Measurements from ENCODE around the gene TXNDC11. TPM values are rescaled to one million over a fixed set of nuclear protein-coding genes. Genes with fewer than 3 reads are reported as not detected.

The TXNDC11 gene
- total RNA-seq, 1 donor from 2014 or later, result 29.0 TPM

DNA sequence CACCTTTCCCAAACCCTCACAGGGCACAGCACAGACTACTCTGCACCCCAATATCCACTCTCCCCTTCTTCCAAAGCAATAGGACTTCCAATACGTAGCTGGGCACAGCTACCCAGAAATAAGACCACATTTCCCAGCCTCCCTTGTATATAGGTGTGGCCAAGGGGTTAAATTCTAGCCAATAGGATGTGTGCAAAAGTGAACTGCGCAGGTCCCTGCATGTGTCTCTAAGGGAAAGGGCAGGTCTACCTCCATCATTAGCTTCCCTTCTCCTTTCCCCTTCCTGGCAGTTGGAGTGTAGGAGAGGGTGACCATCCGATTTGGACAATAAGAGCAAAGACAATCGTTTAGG is 99.9 kb downstream of the TXNDC11 start:
- Histone ChIP-seq H3K27me3 (ENCODE audit: insufficient read depth, low read length) (no peaks in the 10 kb centered on the region), H3K79me2 (ENCODE audit: insufficient read depth, low read length) (no peaks in the 10 kb centered on the region), H3K9ac (ENCODE audit: low read length) (no peak overlapping the region), H3K36me3 (ENCODE audit: insufficient read depth, low read length) (no peaks in the 10 kb centered on the region), H3K9me3 (ENCODE audit: insufficient read depth, low read depth, low read length) (no peaks in the 10 kb centered on the region), H3K4me1 (ENCODE audit: insufficient read depth, low read length) (peaks cover 17% of the 10 kb centered on the region), H2AFZ (ENCODE audit: low read depth, low read length) (no peak overlapping the region), H3K27ac (ENCODE audit: low read depth, low read length) (no peak overlapping the region), H3K4me2 (ENCODE audit: low read length) (no peak overlapping the region), H3K4me3 (ENCODE audit: insufficient read depth, low read depth, low read length) (no peak overlapping the region), H4K20me1 (ENCODE audit: insufficient read depth, low read length) (no peaks in the 10 kb centered on the region)
- DNase-seq (ENCODE audit: low read depth), result no peak
- H3K9me3 Mint-ChIP-seq (ENCODE audit: unreplicated experiment), result no peaks in the 10 kb centered on the region
- peaks cover 10% of the 10 kb centered on the region for H3K4me1 Mint-ChIP-seq (ENCODE audit: low read depth, unreplicated experiment)
- peaks cover 4% of the 10 kb centered on the region for H3K27me3 Mint-ChIP-seq (ENCODE audit: low read depth, unreplicated experiment)
- TF ChIP-seq EZH2 (IDR thresholded peaks at IDR 0.05; ENCODE audit: insufficient read depth, low read length), result no peak
- TF ChIP-seq, protein P1, sequence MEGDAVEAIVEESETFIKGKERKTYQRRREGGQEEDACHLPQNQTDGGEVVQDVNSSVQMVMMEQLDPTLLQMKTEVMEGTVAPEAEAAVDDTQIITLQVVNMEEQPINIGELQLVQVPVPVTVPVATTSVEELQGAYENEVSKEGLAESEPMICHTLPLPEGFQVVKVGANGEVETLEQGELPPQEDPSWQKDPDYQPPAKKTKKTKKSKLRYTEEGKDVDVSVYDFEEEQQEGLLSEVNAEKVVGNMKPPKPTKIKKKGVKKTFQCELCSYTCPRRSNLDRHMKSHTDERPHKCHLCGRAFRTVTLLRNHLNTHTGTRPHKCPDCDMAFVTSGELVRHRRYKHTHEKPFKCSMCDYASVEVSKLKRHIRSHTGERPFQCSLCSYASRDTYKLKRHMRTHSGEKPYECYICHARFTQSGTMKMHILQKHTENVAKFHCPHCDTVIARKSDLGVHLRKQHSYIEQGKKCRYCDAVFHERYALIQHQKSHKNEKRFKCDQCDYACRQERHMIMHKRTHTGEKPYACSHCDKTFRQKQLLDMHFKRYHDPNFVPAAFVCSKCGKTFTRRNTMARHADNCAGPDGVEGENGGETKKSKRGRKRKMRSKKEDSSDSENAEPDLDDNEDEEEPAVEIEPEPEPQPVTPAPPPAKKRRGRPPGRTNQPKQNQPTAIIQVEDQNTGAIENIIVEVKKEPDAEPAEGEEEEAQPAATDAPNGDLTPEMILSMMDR (IDR thresholded peaks at IDR 0.05; ENCODE audit: insufficient read depth, low read depth, low read length), result no peak
- no peak for FAIRE-seq
- no peaks in the 10 kb centered on the region for H3K36me3 Mint-ChIP-seq (ENCODE audit: low read depth, unreplicated experiment)
- H3K27ac Mint-ChIP-seq (ENCODE audit: unreplicated experiment), result no peak overlapping the region
- no peak overlapping the region for H3K4me3 Mint-ChIP-seq (ENCODE audit: unreplicated experiment)

DNA sequence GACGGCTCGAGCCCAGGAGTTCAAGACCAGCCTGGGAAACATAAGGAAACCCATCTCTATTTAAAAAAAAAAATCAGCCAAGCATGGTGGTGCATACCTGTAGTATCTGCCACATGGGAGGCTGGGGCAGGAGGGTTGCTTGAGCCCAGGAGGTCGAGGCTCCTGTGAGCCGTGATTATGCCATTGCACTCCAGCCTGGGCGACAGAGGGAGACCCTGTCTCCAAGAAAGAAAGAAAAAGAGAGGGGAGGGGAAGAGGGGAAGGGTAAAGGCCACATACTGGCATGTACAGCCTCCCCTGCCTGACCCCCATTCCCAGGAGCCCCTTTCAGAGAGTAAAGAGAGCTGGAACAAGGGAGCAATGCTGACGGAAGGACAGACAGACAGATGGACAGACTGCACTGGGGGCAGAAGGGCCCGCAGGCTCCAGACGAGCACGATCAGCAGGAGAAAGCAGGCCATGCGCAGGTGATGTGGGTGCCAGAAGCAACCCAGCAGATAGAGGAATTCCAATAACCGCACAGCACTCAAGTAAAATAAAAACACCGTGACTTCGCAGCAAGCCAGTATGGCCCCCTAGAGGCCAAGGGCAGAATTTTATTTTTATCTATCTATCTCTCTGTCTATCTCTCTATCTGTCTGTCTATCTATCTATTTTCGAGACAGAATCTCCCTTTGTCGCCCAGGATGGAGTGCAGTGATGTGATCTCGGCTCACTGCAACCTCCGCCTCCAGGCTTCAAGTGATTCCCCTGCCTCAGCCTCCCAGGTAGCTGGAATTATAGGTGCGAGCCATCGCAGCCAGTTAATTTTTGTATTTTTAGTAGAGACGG is 101.5 kb downstream of the TXNDC11 start:
- Histone ChIP-seq H4K20me1 (ENCODE audit: insufficient read depth, low read length) (no peaks in the 10 kb centered on the region), H3K4me3 (ENCODE audit: insufficient read depth, low read depth, low read length) (no peak overlapping the region), H3K79me2 (ENCODE audit: insufficient read depth, low read length) (no peaks in the 10 kb centered on the region), H2AFZ (ENCODE audit: low read depth, low read length) (peak overlapping the region; percentile 66), H3K36me3 (ENCODE audit: insufficient read depth, low read length) (no peaks in the 10 kb centered on the region), H3K4me1 (ENCODE audit: insufficient read depth, low read length) (peaks cover 17% of the 10 kb centered on the region), H3K27ac (ENCODE audit: low read depth, low read length) (peak overlapping the region; percentile 95), H3K4me2 (ENCODE audit: low read length) (peak overlapping the region; percentile 49), H3K27me3 (ENCODE audit: insufficient read depth, low read length) (no peaks in the 10 kb centered on the region), H3K9me3 (ENCODE audit: insufficient read depth, low read depth, low read length) (no peaks in the 10 kb centered on the region), H3K9ac (ENCODE audit: low read length) (peak overlapping the region; percentile 83)
- H3K9me3 Mint-ChIP-seq (ENCODE audit: unreplicated experiment), result no peaks in the 10 kb centered on the region
- peak overlapping the region; percentile 99 for H3K27ac Mint-ChIP-seq (ENCODE audit: unreplicated experiment)
- peaks cover 4% of the 10 kb centered on the region for H3K27me3 Mint-ChIP-seq (ENCODE audit: low read depth, unreplicated experiment)
- TF ChIP-seq, protein P1 (IDR thresholded peaks at IDR 0.05; ENCODE audit: insufficient read depth, low read depth, low read length), result peak; percentile 91
- no peak for TF ChIP-seq EZH2 (IDR thresholded peaks at IDR 0.05; ENCODE audit: insufficient read depth, low read length)
- DNase-seq (ENCODE audit: low read depth), result peak; percentile 69
- FAIRE-seq, result no peak
- no peaks in the 10 kb centered on the region for H3K36me3 Mint-ChIP-seq (ENCODE audit: low read depth, unreplicated experiment)
- H3K4me3 Mint-ChIP-seq (ENCODE audit: unreplicated experiment), result no peak overlapping the region
- peaks cover 10% of the 10 kb centered on the region for H3K4me1 Mint-ChIP-seq (ENCODE audit: low read depth, unreplicated experiment)
